Stimulated activated CD8-positive, alpha-beta memory T cell treated with anti-CD3 and anti-CD28 coated beads, Interleukin-7, amount 100 ng/mL, for 4 hours (primary cell): ENCODE measurements around the gene SUCNR1.
"Not testable (repeated sequence)": the region's sequence is repeated elsewhere in the genome, so short reads cannot be mapped to it uniquely, and the experiment has no call there.

Source experiments
- DNase-seq, 2 donors: peaks; one replicate each; pipeline ENCODE4 v3.0.0-alpha.2; 2020; ENCODE audit warnings: low read depth in 2 of 2

SUCNR1 gene

GRCh38 chr3:151871639-151872468, 1.6 kb upstream of the SUCNR1 start:
- no peak for DNase-seq

GRCh38 chr3:151874079-151874478, 636 bp downstream of the SUCNR1 start:
- DNase-seq: not testable (repeated sequence)

GRCh38 chr3:151875759-151876158, 2.3 kb downstream of the SUCNR1 start:
- DNase-seq: no peak

GRCh38 chr3:151877269-151877668, 3.8 kb downstream of the SUCNR1 start:
- DNase-seq: no peak

GRCh38 chr3:151878465-151878864, 5.0 kb downstream of the SUCNR1 start:
- DNase-seq: no peak

GRCh38 chr3:151879037-151879436, 5.6 kb downstream of the SUCNR1 start:
- DNase-seq: no peak

- no peak for DNase-seq
Observed at GRCh38 chr3:151879679-151880415, 6.4 kb downstream of the SUCNR1 start.

- no peak for DNase-seq
Observed at GRCh38 chr3:151880416-151880690, 6.9 kb downstream of the SUCNR1 start.

GRCh38 chr3:151881137-151881536, 7.7 kb downstream of the SUCNR1 start:
- no peak for DNase-seq

GRCh38 chr3:151885397-151885796, 12.0 kb downstream of the SUCNR1 start:
- not testable (repeated sequence) for DNase-seq

- DNase-seq: not testable (repeated sequence)
Observed at GRCh38 chr3:151887450-151888211, 14.2 kb downstream of the SUCNR1 start.

- no peak for DNase-seq
Observed at GRCh38 chr3:151890721-151891141, 17.3 kb downstream of the SUCNR1 start.

- DNase-seq: no peak
Observed at GRCh38 chr3:151891721-151892120, 18.3 kb downstream of the SUCNR1 start.

- DNase-seq: no peak
Observed at GRCh38 chr3:151894219-151894618, 20.8 kb downstream of the SUCNR1 start.

GRCh38 chr3:151895478-151896241, 22.2 kb downstream of the SUCNR1 start:
- no peak for DNase-seq

GRCh38 chr3:151896246-151897012, 23.0 kb downstream of the SUCNR1 start:
- no peak for DNase-seq

GRCh38 chr3:151898121-151898520, 24.7 kb downstream of the SUCNR1 start:
- not testable (repeated sequence) for DNase-seq

GRCh38 chr3:151898564-151899261, 25.3 kb downstream of the SUCNR1 start:
- DNase-seq: not testable (repeated sequence)

GRCh38 chr3:151899996-151900395, 26.6 kb downstream of the SUCNR1 start:
- no peak for DNase-seq

- DNase-seq: no peak
Observed at GRCh38 chr3:151900460-151900859, 27.0 kb downstream of the SUCNR1 start.
